ENCODE measurements around the gene AGR2.

Gene AGR2

GRCh38 chr7:16759840-16760239, 45.0 kb downstream of the AGR2 start:
- H4K8ac ChIP-seq (ENCODE audit: low read length), result no peak overlapping the region
- H3K4me3 ChIP-seq (ENCODE audit: insufficient read depth in 1 of 2, low read depth in 1 of 2, low read length in 2 of 2), result no peak overlapping the region
- 92% methylated on average over 1 of the region's 1 CpG for WGBS
- H3K4ac ChIP-seq (ENCODE audit: low read depth in 1 of 2, low read length in 2 of 2), result no peak overlapping the region
- peaks cover 2% of the 10 kb centered on the region for H3K4me1 ChIP-seq (ENCODE audit: control insufficient read depth, insufficient read depth, low read depth, low read length)
- H3K27me3 ChIP-seq (ENCODE audit: control insufficient read depth in 1 of 2, insufficient read depth in 1 of 2, low read length in 2 of 2), result peaks cover 0 to 2% of the 10 kb centered on the region in 2 experiments
- DNase-seq, result no peak
- H2BK15ac ChIP-seq (ENCODE audit: low read depth, poor library complexity, severe bottlenecking), result no peak overlapping the region
- H2BK5ac ChIP-seq (ENCODE audit: low read depth, low read length, poor library complexity, severe bottlenecking), result no peak overlapping the region
- no peak overlapping the region for H3K9ac ChIP-seq (ENCODE audit: low read length)
- no peak overlapping the region for H3K27ac ChIP-seq (ENCODE audit: low read length, poor library complexity, severe bottlenecking)
- no peak overlapping the region for H4K91ac ChIP-seq (ENCODE audit: low read length)
- H3K23ac ChIP-seq (ENCODE audit: low read length in 2 of 2), result no peak overlapping the region
- no peaks in the 10 kb centered on the region for H3K36me3 ChIP-seq (ENCODE audit: control insufficient read depth in 1 of 2, insufficient read depth in 2 of 2, low read depth in 1 of 2, low read length in 2 of 2)
- H2AFZ ChIP-seq (ENCODE audit: low read depth, low read length), result no peak overlapping the region
- H2BK12ac ChIP-seq (ENCODE audit: low read length in 2 of 2), result no peak overlapping the region
- H3K18ac ChIP-seq (ENCODE audit: low read depth in 1 of 2, low read length in 2 of 2), result no peak overlapping the region
- no peak overlapping the region for H2BK120ac ChIP-seq (ENCODE audit: low read depth, low read length)
- H3K14ac ChIP-seq (ENCODE audit: low read length in 2 of 2), result no peak overlapping the region
- no peak overlapping the region for H2AK5ac ChIP-seq (ENCODE audit: low read length, severe bottlenecking)
- H3K9me3 ChIP-seq (ENCODE audit: control insufficient read depth, low read length), result no peaks in the 10 kb centered on the region
- H3K4me2 ChIP-seq (ENCODE audit: low read length, poor library complexity, severe bottlenecking), result no peak overlapping the region
- peaks cover 16% of the 10 kb centered on the region for H3K79me1 ChIP-seq (replicated peaks; ENCODE audit: low read length, poor library complexity, severe bottlenecking)

- Histone ChIP-seq H3K4me2 (ENCODE audit: low read length, poor library complexity, severe bottlenecking) (no peak overlapping the region), H3K79me1 (replicated peaks; ENCODE audit: low read length, poor library complexity, severe bottlenecking) (peaks cover 16% of the 10 kb centered on the region), H3K9me3 (ENCODE audit: control insufficient read depth, low read length) (no peaks in the 10 kb centered on the region), H3K4me3 (ENCODE audit: insufficient read depth in 1 of 2, low read depth in 1 of 2, low read length in 2 of 2) (no peak overlapping the region), H3K27ac (ENCODE audit: low read length, poor library complexity, severe bottlenecking) (no peak overlapping the region), H4K91ac (ENCODE audit: low read length) (no peak overlapping the region), H3K18ac (ENCODE audit: low read depth in 1 of 2, low read length in 2 of 2) (no peak overlapping the region), H2BK15ac (ENCODE audit: low read depth, poor library complexity, severe bottlenecking) (no peak overlapping the region), H3K27me3 (ENCODE audit: control insufficient read depth in 1 of 2, insufficient read depth in 1 of 2, low read length in 2 of 2) (peaks cover 0 to 4% of the 10 kb centered on the region in 2 experiments), H3K23ac (ENCODE audit: low read length in 2 of 2) (no peak overlapping the region), H2AFZ (ENCODE audit: low read depth, low read length) (no peak overlapping the region), H3K4ac (ENCODE audit: low read depth in 1 of 2, low read length in 2 of 2) (no peak overlapping the region), H4K8ac (ENCODE audit: low read length) (no peak overlapping the region), H3K4me1 (ENCODE audit: control insufficient read depth, insufficient read depth, low read depth, low read length) (peaks cover 2% of the 10 kb centered on the region), H2AK5ac (ENCODE audit: low read length, severe bottlenecking) (no peak overlapping the region), H2BK120ac (ENCODE audit: low read depth, low read length) (no peak overlapping the region), H3K36me3 (ENCODE audit: control insufficient read depth in 1 of 2, insufficient read depth in 2 of 2, low read depth in 1 of 2, low read length in 2 of 2) (no peaks in the 10 kb centered on the region), H3K9ac (ENCODE audit: low read length) (no peak overlapping the region), H2BK5ac (ENCODE audit: low read depth, low read length, poor library complexity, severe bottlenecking) (no peak overlapping the region), H3K14ac (ENCODE audit: low read length in 2 of 2) (no peak overlapping the region), H2BK12ac (ENCODE audit: low read length in 2 of 2) (no peak overlapping the region)
- 95% methylated on average over 6 of the region's 10 CpGs for WGBS
- DNase-seq, result no peak
Observed at GRCh38 chr7:16758631-16759611, 45.9 kb downstream of the AGR2 start.

GRCh38 chr7:16758036-16758435, 46.8 kb downstream of the AGR2 start:
- DNase-seq, result no peak
- Histone ChIP-seq H3K27me3 (ENCODE audit: control insufficient read depth in 1 of 2, insufficient read depth in 1 of 2, low read length in 2 of 2) (peaks cover 0 to 4% of the 10 kb centered on the region in 2 experiments), H3K9ac (ENCODE audit: low read length) (no peak overlapping the region), H3K79me1 (replicated peaks; ENCODE audit: low read length, poor library complexity, severe bottlenecking) (peaks cover 10% of the 10 kb centered on the region), H3K4me1 (ENCODE audit: control insufficient read depth, insufficient read depth, low read depth, low read length) (peaks cover 2% of the 10 kb centered on the region), H4K91ac (ENCODE audit: low read length) (no peak overlapping the region), H2BK15ac (ENCODE audit: low read depth, poor library complexity, severe bottlenecking) (no peak overlapping the region), H2BK12ac (ENCODE audit: low read length in 2 of 2) (no peak overlapping the region), H2BK120ac (ENCODE audit: low read depth, low read length) (no peak overlapping the region), H3K4me2 (ENCODE audit: low read length, poor library complexity, severe bottlenecking) (no peak overlapping the region), H3K14ac (ENCODE audit: low read length in 2 of 2) (no peak overlapping the region), H3K36me3 (ENCODE audit: control insufficient read depth in 1 of 2, insufficient read depth in 2 of 2, low read depth in 1 of 2, low read length in 2 of 2) (no peaks in the 10 kb centered on the region), H3K18ac (ENCODE audit: low read depth in 1 of 2, low read length in 2 of 2) (no peak overlapping the region), H3K4me3 (ENCODE audit: insufficient read depth in 1 of 2, low read depth in 1 of 2, low read length in 2 of 2) (no peak overlapping the region), H2BK5ac (ENCODE audit: low read depth, low read length, poor library complexity, severe bottlenecking) (no peak overlapping the region), H4K8ac (ENCODE audit: low read length) (no peak overlapping the region), H3K9me3 (ENCODE audit: control insufficient read depth, low read length) (no peaks in the 10 kb centered on the region), H2AFZ (ENCODE audit: low read depth, low read length) (no peak overlapping the region), H3K4ac (ENCODE audit: low read depth in 1 of 2, low read length in 2 of 2) (no peak overlapping the region), H3K27ac (ENCODE audit: low read length, poor library complexity, severe bottlenecking) (no peak overlapping the region), H2AK5ac (ENCODE audit: low read length, severe bottlenecking) (no peak overlapping the region), H3K23ac (ENCODE audit: low read length in 2 of 2) (no peak overlapping the region)
- 94% methylated on average over 2 of the region's 6 CpGs for WGBS

GRCh38 chr7:16755397-16755796, 49.4 kb downstream of the AGR2 start:
- no peak overlapping the region for H3K14ac ChIP-seq (ENCODE audit: low read length in 2 of 2)
- H2BK12ac ChIP-seq (ENCODE audit: low read length in 2 of 2), result no peak overlapping the region
- no peak overlapping the region for H2BK120ac ChIP-seq (ENCODE audit: low read depth, low read length)
- no peak overlapping the region for H3K4me3 ChIP-seq (ENCODE audit: insufficient read depth in 1 of 2, low read depth in 1 of 2, low read length in 2 of 2)
- no peak overlapping the region for H2BK15ac ChIP-seq (ENCODE audit: low read depth, poor library complexity, severe bottlenecking)
- H3K36me3 ChIP-seq (ENCODE audit: control insufficient read depth in 1 of 2, insufficient read depth in 2 of 2, low read depth in 1 of 2, low read length in 2 of 2), result no peaks in the 10 kb centered on the region
- no peak overlapping the region for H3K4ac ChIP-seq (ENCODE audit: low read depth in 1 of 2, low read length in 2 of 2)
- no peak overlapping the region for H4K91ac ChIP-seq (ENCODE audit: low read length)
- no peak overlapping the region for H3K23ac ChIP-seq (ENCODE audit: low read length in 2 of 2)
- DNase-seq, result peak; percentile 11
- no peak overlapping the region for H3K18ac ChIP-seq (ENCODE audit: low read depth in 1 of 2, low read length in 2 of 2)
- peaks cover 0 to 4% of the 10 kb centered on the region in 2 experiments for H3K27me3 ChIP-seq (ENCODE audit: control insufficient read depth in 1 of 2, insufficient read depth in 1 of 2, low read length in 2 of 2)
- H3K9ac ChIP-seq (ENCODE audit: low read length), result no peak overlapping the region
- peaks cover 2% of the 10 kb centered on the region for H3K4me1 ChIP-seq (ENCODE audit: control insufficient read depth, insufficient read depth, low read depth, low read length)
- no peak overlapping the region for H4K8ac ChIP-seq (ENCODE audit: low read length)
- peaks cover 5% of the 10 kb centered on the region for H3K79me1 ChIP-seq (replicated peaks; ENCODE audit: low read length, poor library complexity, severe bottlenecking)
- no peak overlapping the region for H2AFZ ChIP-seq (ENCODE audit: low read depth, low read length)
- no peak overlapping the region for H3K27ac ChIP-seq (ENCODE audit: low read length, poor library complexity, severe bottlenecking)
- H3K4me2 ChIP-seq (ENCODE audit: low read length, poor library complexity, severe bottlenecking), result no peak overlapping the region
- H3K9me3 ChIP-seq (ENCODE audit: control insufficient read depth, low read length), result no peaks in the 10 kb centered on the region
- no peak overlapping the region for H2BK5ac ChIP-seq (ENCODE audit: low read depth, low read length, poor library complexity, severe bottlenecking)
- no peak overlapping the region for H2AK5ac ChIP-seq (ENCODE audit: low read length, severe bottlenecking)

Data from mesenchymal stem cell (in vitro differentiated cells and primary cell).